HepG2 (cell line): ENCODE data around the gene REG1B. TPM values are rescaled to one million over a fixed set of nuclear protein-coding genes. Genes with fewer than 3 reads are reported as not detected.
"Not testable (repeated sequence)": the region's sequence is repeated elsewhere in the genome, so short reads cannot be mapped to it uniquely, and the experiment has no call there.

ENCODE experiments used
- ATAC-seq: fragments of 200-7000 bp; cut with Tn5 transposase; 3 replicates; pipeline ENCODE4 v1.9.1; 2020; ENCODE audit warnings: mild to moderate bottlenecking, moderate library complexity
- BruUV-seq: library from RNA; stranded (reverse); fragments of 400-500 nt; replicated peaks from 2 replicates; lab custom pipeline; 2021; lab: Mats Ljungman, UMichigan
- CTCF ChIA-PET: fragments of 300-600 bp; formaldehyde crosslinking; extraction: SDS; loops from one replicate; lab custom pipeline; 2021; ENCODE audit warnings: low total read pairs, inconsistent platforms, low intra/inter-chr PET ratio; lab: Yijun Ruan, JAX
- POLR2A ChIA-PET: fragments of 350-600 bp; sonication (Branson Sonifier 250); formaldehyde crosslinking; loops from one replicate; lab custom pipeline; 2020; ENCODE audit warnings: antibody characterized with exemption, inconsistent platforms; lab: Yijun Ruan, JAX
- DNase-seq: peaks from one replicate; pipeline ENCODE4 v3.0.0-alpha.2; 2015; ENCODE audit warnings: low spot score
- FAIRE-seq: peaks from 3 replicates; lab custom pipeline; 2011; peaks lifted over from hg19 to GRCh38; lab: Jason Lieb, UNC
- H2AFZ ChIP-seq: one replicate; pipeline ENCODE4 v1.6.1; 2011; ENCODE audit warnings: low read length, inconsistent platforms
- H3K27ac ChIP-seq: fragments of 300-600 bp; 3 replicates; pipeline ENCODE4 v1.8.0; 2011; ENCODE audit warnings: mixed run types, mild to moderate bottlenecking, mixed read lengths, low read length, inconsistent platforms; ENCODE audit not compliant: insufficient read depth; ENCODE audit errors: extremely low read length
- H3K27me3 ChIP-seq, 2 experiments: fragments of 200-600 bp in 1 of 2; 2 replicates in 1 of 2; 3 replicates in 1 of 2; pipeline versions ENCODE4 v1.6.0 to v1.8.0; 2011; ENCODE audit warnings: low read length in 2 of 2, mild to moderate bottlenecking in 2 of 2, moderate library complexity in 2 of 2, inconsistent platforms in 1 of 2; ENCODE audit not compliant: insufficient read depth in 2 of 2, control insufficient read depth in 1 of 2
- H3K36me3 ChIP-seq, 2 experiments: fragments of 200-600 bp in 1 of 2; replicated peaks in 1 of 2; 2 replicates in 1 of 2; 3 replicates in 1 of 2; pipeline versions ENCODE4 v1.5.1 to v1.8.0; 2011; ENCODE audit warnings: low read length in 2 of 2, inconsistent platforms in 1 of 2; ENCODE audit not compliant: insufficient read depth in 2 of 2, control insufficient read depth in 1 of 2
- H3K4me1 ChIP-seq: 2 replicates; pipeline ENCODE4 v1.5.1; 2012; ENCODE audit warnings: low read length, inconsistent platforms; ENCODE audit not compliant: insufficient read depth
- H3K4me2 ChIP-seq: 2 replicates; pipeline ENCODE4 v1.6.0; 2011; ENCODE audit warnings: low read depth, low read length, inconsistent platforms
- H3K4me3 ChIP-seq, 3 experiments: fragments of 200-600 bp in 1 of 3; sonication (generic), shearing (Covaris generic) in 1 of 3; replicated peaks in 1 of 3; 2 replicates each; pipeline ENCODE4 v1.5.1; 2011 to 2016; ENCODE audit warnings: low read length in 3 of 3, inconsistent platforms in 2 of 3, low read depth in 2 of 3, mild to moderate bottlenecking in 2 of 3, control low read depth in 1 of 3, mixed read lengths in 1 of 3; ENCODE audit not compliant: insufficient read depth in 1 of 3
- H3K79me2 ChIP-seq: one replicate; pipeline ENCODE4 v1.6.1; 2011; ENCODE audit warnings: low read length, inconsistent platforms; ENCODE audit not compliant: insufficient read depth
- H3K9ac ChIP-seq: 2 replicates; pipeline ENCODE4 v1.6.0; 2011; ENCODE audit warnings: mild to moderate bottlenecking, low read depth, low read length, inconsistent platforms; ENCODE audit not compliant: insufficient read depth
- H3K9me3 ChIP-seq: 2 replicates; pipeline ENCODE4 v1.5.1; 2012; ENCODE audit warnings: mild to moderate bottlenecking, low read length
- H4K20me1 ChIP-seq: 2 replicates; pipeline ENCODE4 v1.6.0; 2011; ENCODE audit warnings: inconsistent platforms, mild to moderate bottlenecking, low read length, moderate library complexity; ENCODE audit not compliant: insufficient read depth
- KLF13 ChIP-seq: sonication (generic); formaldehyde crosslinking; IDR thresholded peaks from 2 replicates; pipeline ENCODE4 v1.4.0; 2020; ENCODE audit warnings: mild to moderate bottlenecking, missing genetic modification reagents
- NR2C2 ChIP-seq: sonication (generic); formaldehyde crosslinking; IDR thresholded peaks from 2 replicates; pipeline ENCODE4 v1.4.0; 2020; ENCODE audit warnings: missing genetic modification reagents, mild to moderate bottlenecking, moderate library complexity, borderline replicate concordance
- SCMH1 ChIP-seq: sonication (generic); formaldehyde crosslinking; IDR thresholded peaks from 2 replicates; pipeline ENCODE4 v1.9.0; 2021; ENCODE audit warnings: missing genetic modification reagents, mild to moderate bottlenecking, borderline replicate concordance
- THAP7 ChIP-seq: sonication (generic); formaldehyde crosslinking; IDR thresholded peaks from 2 replicates; pipeline ENCODE4 v1.8.1; 2023; ENCODE audit warnings: mild to moderate bottlenecking, missing genetic modification reagents
- ZNF280D ChIP-seq: sonication (generic); formaldehyde crosslinking; IDR thresholded peaks from 2 replicates; pipeline ENCODE4 v1.5.1; 2020; ENCODE audit warnings: mild to moderate bottlenecking, missing genetic modification reagents
- ZNF749 ChIP-seq: sonication (generic); formaldehyde crosslinking; IDR thresholded peaks from 2 replicates; pipeline ENCODE4 v1.8.0; 2022; ENCODE audit warnings: mild to moderate bottlenecking, missing genetic modification reagents, moderate library complexity, borderline replicate concordance
- ZNF770 ChIP-seq: sonication (generic); formaldehyde crosslinking; IDR thresholded peaks from 2 replicates; pipeline ENCODE4 v1.5.0; 2020; ENCODE audit warnings: mild to moderate bottlenecking, missing genetic modification reagents
- WGBS: methylation state at CpG from one replicate; pipeline ENCODE4 v1.1.6; 2017; ENCODE audit warnings: low lambda C conversion rate; 5-methylcytosine and 5-hydroxymethylcytosine counted together
- in situ Hi-C: cut with HindIII; loops from 2 replicates; pipeline ENCODE4 v1.10.0; 2017; ENCODE audit warnings: low pct_unique_long_range_greater_than_20kb; ENCODE audit not compliant: extremely low pct_ligation_motif_present
- intact Hi-C: fragments of 100-400 bp; cut with micrococcal nuclease; formaldehyde crosslinking; loops from one replicate; pipeline ENCODE4 v1.10.0; 2022; ENCODE audit not compliant: unreplicated experiment
- polyA plus RNA-seq, 8 experiments: library from polyadenylated mRNA; depleted of rRNA in 3 of 8; stranded (reverse) in 7 of 8; unstranded in 1 of 8; fragments of >200 nt; fragmentation: Illumina TruSeq in 4 of 8; extraction: Trizol in 4 of 8; gene quantifications; 2 replicates each; pipeline versions ENCODE4 v1.2.1 to v1.2.3, GENCODE V29; 2011 to 2016; ENCODE audit warnings: low read depth in 4 of 8, missing spikeins in 1 of 8, mixed read lengths in 1 of 8; ENCODE audit not compliant: insufficient read depth in 1 of 8
- total RNA-seq, 5 experiments: library from RNA; depleted of rRNA; stranded (reverse); fragments of >200 nt; fragmentation: Illumina TruSeq; extraction: Trizol; gene quantifications; 2 replicates each; pipeline ENCODE4 v1.2.3, GENCODE V29; 2016; ENCODE audit warnings: low read depth in 1 of 5
- TF ChIP-seq, protein P1 (sequence below): IDR thresholded peaks from 2 replicates; pipeline ENCODE4 v1.6.1; 2018; ENCODE audit warnings: missing genetic modification reagents

Gene REG1B
- total and polyA plus RNA-seq, 2 of the 13 experiments (the other 11 are each of a cell fraction or from before 2014, with no cell fraction given), result not detected

DNA sequence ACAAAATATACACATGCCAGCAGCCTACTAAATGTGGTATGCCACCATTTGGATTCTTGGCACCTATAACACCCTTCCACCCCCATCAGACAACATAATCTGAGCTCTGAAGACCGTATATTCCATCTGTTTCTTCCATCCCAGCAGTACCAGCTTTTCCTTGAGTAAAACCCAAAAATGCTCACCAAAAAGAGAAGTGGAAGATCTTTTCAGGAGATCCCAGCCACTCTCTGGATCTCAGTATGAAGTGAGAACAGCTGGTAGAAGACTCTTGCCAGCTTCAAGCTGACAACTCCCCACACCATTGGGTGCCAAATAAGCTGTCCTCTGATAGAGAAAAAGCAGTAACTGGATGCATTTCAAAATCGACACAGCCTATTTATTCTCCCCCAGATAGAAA lies 22.6 kb downstream of the REG1B start:
- no peak for DNase-seq
- FAIRE-seq, result no peak
- H3K4me3 ChIP-seq, result no peak overlapping the region
- H3K4me1 ChIP-seq, result no peaks in the 10 kb centered on the region
- ATAC-seq, result no peak
- no peaks in the 10 kb centered on the region for H3K9me3 ChIP-seq
- 4% methylated on average over 2 of the region's 2 CpGs for WGBS
- H2AFZ ChIP-seq, result no peak overlapping the region
- no peak overlapping the region for H3K27ac ChIP-seq
- no TSS peak for BruUV-seq
- H3K4me2 ChIP-seq, result no peak overlapping the region
- intact Hi-C loops (no loop called here), in situ Hi-C loops (no loop called here)
- no peaks in the 10 kb centered on the region for H3K79me2 ChIP-seq
- H3K27me3 ChIP-seq, result no peaks in the 10 kb centered on the region
- TF ChIP-seq NR2C2 (CRISPR knock-in tag) (no peak), ZNF770 (CRISPR knock-in tag) (no peak), SCMH1 (no peak), ZNF280D (CRISPR knock-in tag) (no peak), KLF13 (CRISPR knock-in tag) (no peak), THAP7 (CRISPR knock-in tag) (no peak), ZNF749 (CRISPR knock-in tag) (no peak)
- TF ChIP-seq, protein P1, sequence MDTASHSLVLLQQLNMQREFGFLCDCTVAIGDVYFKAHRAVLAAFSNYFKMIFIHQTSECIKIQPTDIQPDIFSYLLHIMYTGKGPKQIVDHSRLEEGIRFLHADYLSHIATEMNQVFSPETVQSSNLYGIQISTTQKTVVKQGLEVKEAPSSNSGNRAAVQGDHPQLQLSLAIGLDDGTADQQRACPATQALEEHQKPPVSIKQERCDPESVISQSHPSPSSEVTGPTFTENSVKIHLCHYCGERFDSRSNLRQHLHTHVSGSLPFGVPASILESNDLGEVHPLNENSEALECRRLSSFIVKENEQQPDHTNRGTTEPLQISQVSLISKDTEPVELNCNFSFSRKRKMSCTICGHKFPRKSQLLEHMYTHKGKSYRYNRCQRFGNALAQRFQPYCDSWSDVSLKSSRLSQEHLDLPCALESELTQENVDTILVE (CRISPR knock-in tag), result no peak
- H3K36me3 ChIP-seq, result no peaks in the 10 kb centered on the region
- no peak overlapping the region for H3K9ac ChIP-seq
- no peaks in the 10 kb centered on the region for H4K20me1 ChIP-seq
- ChIA-PET POLR2A (no interaction called here), CTCF (no interaction called here)

GRCh38 chr2:79054769-79055168 lies 33.0 kb downstream of the REG1B start:
- H3K9me3 ChIP-seq, BruUV-seq, H3K27me3 ChIP-seq, intact Hi-C loops, FAIRE-seq, H3K36me3 ChIP-seq, in situ Hi-C loops, POLR2A ChIA-PET, H3K79me2 ChIP-seq, H3K4me1 ChIP-seq, H3K4me3 ChIP-seq, H3K4me2 ChIP-seq, DNase-seq, H4K20me1 ChIP-seq, H3K27ac ChIP-seq, ATAC-seq, H2AFZ ChIP-seq, H3K9ac ChIP-seq, CTCF ChIA-PET: not testable (repeated sequence)
- WGBS, result 42% methylated on average over 5 of the region's 5 CpGs
